Mesenteric fat pad (tissue), 1 donor: ENCODE data around the gene SERINC1. TPM values are rescaled to one million over a fixed set of nuclear protein-coding genes. Genes with fewer than 3 reads are reported as not detected.

Experiments used
- DNase-seq: peaks from one replicate; pipeline ENCODE4 v3.0.0-alpha.2; 2020; ENCODE audit warnings: low spot score
- total RNA-seq: library from RNA; stranded (reverse); fragmentation: NEBNext Ultra II Directional; extraction: Animal tissue kit (Norgen Biotek cat#: 25700); gene quantifications from one replicate; pipeline ENCODE4 v1.2.1, GENCODE V29; 2021
- donor health status: DM: yes; HTN: yes; CAD: no.

The SERINC1 gene
- total RNA-seq, 1 donor from 2014 or later, result 254 TPM

DNA sequence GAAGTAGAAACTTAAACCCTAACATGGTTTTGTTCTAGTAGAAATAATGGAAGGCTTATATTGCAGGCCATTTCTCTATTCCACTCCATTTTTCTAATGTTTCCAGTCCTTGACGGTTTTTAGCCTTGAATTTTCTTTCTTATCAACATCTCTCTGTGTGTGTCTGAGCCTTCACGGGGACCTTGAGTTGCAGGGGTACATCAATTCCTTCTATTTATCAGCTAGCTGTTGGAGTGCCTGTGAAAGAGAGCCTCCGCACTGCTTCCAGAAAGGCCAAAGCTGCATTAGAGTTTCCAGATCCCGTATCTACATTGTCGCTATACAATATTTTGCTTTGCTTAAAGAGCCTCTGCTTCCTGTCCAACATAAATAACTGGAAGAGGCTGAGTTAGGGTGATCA, 77.6 kb downstream of the SERINC1 start:
- DNase-seq, result no peak

GRCh38 chr6:122393351-122393896, 78.2 kb downstream of the SERINC1 start:
- DNase-seq, result no peak

Other genes starting within 250 kb of the SERINC1 start
- gene HSF2, start 72.2 kb downstream of the SERINC1 start, total RNA-seq, result 9.8 TPM
- 1.00 TPM for gene PKIB, start 138.6 kb upstream of the SERINC1 start, total RNA-seq